ENCODE data around the gene CLCNKB.
"Not testable (repeated sequence)": the region's sequence is repeated elsewhere in the genome, so short reads cannot be mapped to it uniquely, and the experiment has no call there.

GRCh38 chr1:16042654-16043053 is 928 bp upstream of the CLCNKB start:
- not testable (repeated sequence) for TF ChIP-seq POLR2A, TAF1 (IDR thresholded peaks at IDR 0.05; ENCODE audit: low read depth, low read length)

Measured in GM12891 (cell line).